Hematopoietic multipotent progenitor cell (in vitro differentiated cells): Measurements from ENCODE around the gene PGGHG. TPM values are rescaled to one million over a fixed set of nuclear protein-coding genes. Genes with fewer than 3 reads are reported as not detected.
A peak's percentile ranks its signal among the peaks of the same experiment; 100 is the strongest.

Experiments used
- DNase-seq, 3 donors: peaks; one replicate each; pipeline ENCODE4 v3.0.0-alpha.2; 2011 to 2015; ENCODE audit warnings: low read depth in 2 of 3, low spot score in 2 of 3
- total RNA-seq: library from RNA; depleted of rRNA; stranded (reverse); fragments of >200 nt; gene quantifications from one replicate; pipeline ENCODE4 v1.2.3, GENCODE V29; 2012

The PGGHG gene
- 35.3 TPM for total RNA-seq

GRCh38 chr11:288478-289397, at the start of gene PGGHG:
PGGHG (plus strand) TSS chr11:289126; CDS start chr11:289817, 691 bp downstream.
- DNase-seq: peak in 1 of 3 donors; percentile 17

GRCh38 chr11:240315-240714, 48.6 kb upstream of the PGGHG start:
- no peak for DNase-seq

GRCh38 chr11:241634-242033, 47.3 kb upstream of the PGGHG start:
- no peak for DNase-seq

- no peak for DNase-seq
Observed at GRCh38 chr11:244376-244775, 44.5 kb upstream of the PGGHG start.

GRCh38 chr11:249062-249461, 39.9 kb upstream of the PGGHG start:
- no peak for DNase-seq

GRCh38 chr11:250274-250673, 38.7 kb upstream of the PGGHG start:
- DNase-seq: no peak

GRCh38 chr11:250740-251299, 38.1 kb upstream of the PGGHG start:
- peak; percentile 49 to 78 (median 64) for DNase-seq

- no peak for DNase-seq
Observed at GRCh38 chr11:251550-251949, 37.4 kb upstream of the PGGHG start.

GRCh38 chr11:252666-253065, 36.3 kb upstream of the PGGHG start:
- DNase-seq: no peak

GRCh38 chr11:253160-253885, 35.6 kb upstream of the PGGHG start:
- DNase-seq: no peak

- DNase-seq: no peak
Observed at GRCh38 chr11:253886-254270, 35.0 kb upstream of the PGGHG start.

GRCh38 chr11:255176-255575, 33.8 kb upstream of the PGGHG start:
- no peak for DNase-seq

- no peak for DNase-seq
Observed at GRCh38 chr11:255816-256215, 33.1 kb upstream of the PGGHG start.

- no peak for DNase-seq
Observed at GRCh38 chr11:256952-257737, 31.8 kb upstream of the PGGHG start.

GRCh38 chr11:257766-258493, 31.0 kb upstream of the PGGHG start:
- DNase-seq: peak in 1 of 3 donors; percentile 43

GRCh38 chr11:259413-259812, 29.5 kb upstream of the PGGHG start:
- no peak for DNase-seq

GRCh38 chr11:261624-262023, 27.3 kb upstream of the PGGHG start:
- no peak for DNase-seq

- DNase-seq: peak in 1 of 3 donors; percentile 30
Observed at GRCh38 chr11:266676-267439, 22.1 kb upstream of the PGGHG start.

- DNase-seq: peak in 2 of 3 donors; percentile 53 to 61
Observed at GRCh38 chr11:267491-267994, 21.4 kb upstream of the PGGHG start.
